ENCODE results near the gene RPS6KB2.
"Not testable (repeated sequence)": the region's sequence is repeated elsewhere in the genome, so short reads cannot be mapped to it uniquely, and the experiment has no call there.

RPS6KB2 gene

DNA sequence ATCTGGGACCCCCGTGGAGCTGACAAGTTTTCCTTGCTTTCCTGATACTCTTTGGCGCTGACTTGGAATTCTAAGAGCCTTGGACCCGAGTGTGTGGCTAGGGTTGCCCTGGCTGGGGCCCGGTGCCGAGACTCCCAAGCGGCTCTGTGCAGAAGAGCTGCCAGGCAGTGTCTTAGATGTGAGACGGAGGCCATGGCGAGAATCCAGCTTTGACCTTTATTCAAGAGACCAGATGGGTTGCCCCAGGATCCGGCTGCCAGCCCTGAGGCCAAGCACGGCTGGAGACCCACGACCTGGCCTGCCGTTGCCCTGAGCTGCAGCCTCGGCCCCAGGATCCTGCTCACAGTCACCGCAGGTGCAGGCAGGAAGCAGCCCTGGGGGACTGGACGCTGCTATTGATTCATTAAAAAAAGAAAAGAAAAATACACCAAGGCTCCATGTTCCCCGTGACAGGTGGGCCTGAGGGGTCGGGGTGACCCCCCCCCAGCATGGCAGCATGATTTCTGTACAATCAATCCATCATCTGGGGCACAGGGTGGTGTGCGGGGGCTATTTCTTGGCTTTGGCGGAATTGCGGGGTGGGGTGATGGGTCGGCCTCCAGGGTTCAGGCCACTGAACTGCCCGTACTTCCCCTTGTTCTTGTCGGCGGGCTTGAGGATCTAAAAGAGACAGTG lies 30.2 kb upstream of the RPS6KB2 start:
- DNase-seq, result no peak

- DNase-seq, result no peak
Measured at GRCh38 chr11:67398661-67399563, 29.4 kb upstream of the RPS6KB2 start.

GRCh38 chr11:67400251-67400941 lies 27.9 kb upstream of the RPS6KB2 start:
- no peak for DNase-seq

GRCh38 chr11:67400942-67401494 lies 27.3 kb upstream of the RPS6KB2 start:
- DNase-seq, result no peak

DNA sequence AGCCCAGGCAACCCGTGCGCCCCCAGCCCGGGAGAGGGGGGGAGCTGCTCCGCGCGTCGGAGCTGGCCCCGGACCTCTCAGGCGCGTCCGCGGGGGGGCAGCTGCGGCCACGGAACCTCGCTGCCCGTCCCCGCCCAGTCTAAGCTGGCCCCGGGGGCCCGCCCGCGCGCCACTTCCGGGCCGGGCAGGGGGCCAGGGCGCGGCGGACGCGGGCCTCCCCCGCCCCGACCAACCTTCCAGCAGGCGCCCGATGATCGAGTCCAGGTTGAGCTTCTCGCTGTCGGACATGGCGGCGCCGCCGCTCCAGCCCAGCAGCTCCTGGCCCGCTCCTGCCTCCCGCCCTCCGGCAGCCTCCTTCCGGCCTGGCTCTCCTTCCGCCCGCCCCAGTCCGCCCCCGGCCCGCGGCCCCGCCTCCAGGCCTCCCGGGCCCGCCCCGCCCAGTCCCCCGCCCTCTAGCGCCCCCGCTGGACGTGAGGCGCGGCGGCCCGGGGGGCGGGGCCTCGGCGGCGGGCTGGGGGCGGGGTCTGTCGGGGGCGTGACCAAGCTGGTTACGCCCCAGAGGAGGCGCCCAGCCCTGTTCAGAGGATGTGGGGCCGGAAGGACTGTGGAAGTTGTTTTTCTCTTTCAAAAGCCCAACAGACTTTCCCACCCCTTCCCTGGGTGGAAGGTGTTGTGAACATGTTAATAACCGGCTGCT lies 26.7 kb upstream of the RPS6KB2 start, which contains the start of gene PPP1CA:
Gene PPP1CA (minus strand): TSS at position 364 of the 697 bp plus-strand sequence. CDS start 76 bp downstream, at position 288.
- DNase-seq, result peak; percentile 86

- not testable (repeated sequence) for DNase-seq
Measured at GRCh38 chr11:67402192-67402839, 26.0 kb upstream of the RPS6KB2 start.

- not testable (repeated sequence) for DNase-seq
Measured at GRCh38 chr11:67403085-67403484, 25.2 kb upstream of the RPS6KB2 start.

GRCh38 chr11:67404515-67405195 lies 23.6 kb upstream of the RPS6KB2 start:
- DNase-seq, result no peak

DNA sequence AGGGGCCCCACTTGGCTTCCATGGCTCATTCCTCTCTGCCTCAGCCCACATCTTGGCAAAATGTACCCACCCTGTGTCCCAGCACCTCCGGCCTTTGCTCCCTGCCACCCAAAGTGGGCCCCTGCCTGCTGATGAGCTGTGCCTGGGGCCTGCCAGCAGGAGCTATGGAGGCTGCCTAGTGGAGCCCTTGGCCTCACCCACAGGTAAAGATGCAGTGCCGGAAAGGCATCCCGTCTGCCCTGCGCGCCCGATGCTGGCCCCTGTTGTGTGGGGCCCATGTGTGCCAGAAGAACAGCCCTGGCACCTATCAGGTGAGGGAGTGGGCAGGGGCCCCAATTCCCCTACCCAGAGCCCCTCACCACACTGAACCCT lies 23.1 kb upstream of the RPS6KB2 start:
- no peak for DNase-seq

- no peak for DNase-seq
Measured at GRCh38 chr11:67405688-67406339, 22.5 kb upstream of the RPS6KB2 start.

GRCh38 chr11:67406420-67406968 lies 21.8 kb upstream of the RPS6KB2 start:
- DNase-seq, result no peak

DNA sequence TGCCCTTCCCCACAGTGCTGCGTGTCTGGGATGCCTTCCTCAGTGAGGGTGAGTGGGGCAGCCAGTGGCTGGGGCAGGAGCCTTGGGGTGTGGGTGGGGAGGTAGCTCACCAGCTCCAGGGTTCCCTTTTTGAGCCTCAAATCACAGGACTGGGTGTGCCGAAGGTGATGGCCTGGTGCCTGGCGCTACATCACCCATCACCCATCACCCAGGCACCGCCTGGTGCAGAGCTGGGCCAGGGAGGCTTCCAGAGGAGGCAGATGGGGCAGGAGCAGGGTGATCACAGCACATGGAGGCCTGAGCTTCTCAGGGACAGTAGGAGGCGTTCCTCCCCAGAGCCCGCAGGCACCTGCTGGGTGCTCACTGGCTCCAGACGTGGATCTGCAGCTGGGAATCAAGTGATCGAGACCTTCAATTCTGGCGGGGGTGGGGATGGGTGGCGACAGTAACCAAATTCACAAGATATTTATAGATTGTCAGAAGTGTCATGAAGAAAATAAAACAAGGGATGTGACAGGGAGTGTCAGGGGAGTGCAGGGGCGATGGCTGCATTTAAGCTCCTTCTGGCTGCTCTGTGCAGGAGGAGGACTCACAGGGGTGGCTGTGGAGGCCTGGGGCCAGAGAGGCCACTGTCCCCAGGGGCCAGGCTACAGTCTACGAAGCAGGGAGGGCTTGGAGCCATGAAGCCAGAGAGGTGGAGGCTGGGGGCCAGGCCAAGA lies 21.2 kb upstream of the RPS6KB2 start:
- DNase-seq, result no peak

DNA sequence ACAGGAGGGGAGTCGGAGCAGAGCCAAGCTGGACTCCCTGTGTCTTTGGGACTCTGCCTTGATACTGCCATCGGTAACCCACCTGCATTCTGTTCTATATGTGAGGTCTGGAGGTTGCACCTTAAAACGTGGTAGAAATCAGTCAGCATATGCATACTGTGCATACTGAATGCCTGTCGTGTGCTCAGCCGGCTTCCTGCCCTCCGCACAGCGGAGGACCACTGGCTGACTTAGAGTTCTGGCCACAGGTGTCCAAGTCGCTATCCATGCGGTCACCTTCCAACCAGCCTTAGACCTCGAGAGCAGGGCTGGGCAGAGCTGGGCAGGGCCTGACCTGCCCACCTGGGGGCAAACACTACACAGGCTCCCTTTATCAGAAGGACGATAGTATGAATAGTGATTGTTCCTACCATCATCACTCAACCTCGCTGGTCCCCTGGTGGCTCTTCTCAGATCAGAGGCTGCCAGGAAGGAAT lies 20.6 kb upstream of the RPS6KB2 start:
- DNase-seq, result no peak

- DNase-seq, result no peak
Measured at GRCh38 chr11:67408437-67409200, 19.7 kb upstream of the RPS6KB2 start.

- DNase-seq, result no peak
Measured at GRCh38 chr11:67409261-67409666, 19.0 kb upstream of the RPS6KB2 start.

- DNase-seq, result no peak
Measured at GRCh38 chr11:67409781-67410368, 18.4 kb upstream of the RPS6KB2 start.

DNA sequence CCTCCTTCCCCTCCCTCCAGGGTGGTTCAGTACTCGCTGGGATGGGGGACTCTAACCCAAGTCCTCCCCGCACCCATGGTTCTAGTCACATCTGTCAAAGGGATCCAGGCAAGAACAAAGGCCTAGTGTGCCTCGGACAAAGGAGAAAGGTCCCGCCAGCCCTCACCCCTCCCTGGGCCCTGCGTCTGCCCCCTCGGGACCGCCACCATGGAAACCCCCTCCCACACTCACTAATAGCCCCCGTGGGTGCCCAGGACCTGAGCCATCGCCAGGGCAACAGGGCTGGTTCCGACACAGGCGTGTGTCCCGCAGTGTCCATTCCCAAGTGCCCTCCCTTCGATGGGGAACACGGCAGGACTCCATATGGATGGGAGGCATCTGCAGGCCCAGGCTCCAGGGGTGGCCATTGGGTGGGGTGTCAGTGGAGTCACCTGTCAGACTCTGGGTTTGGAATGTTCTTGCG lies 17.9 kb upstream of the RPS6KB2 start:
- DNase-seq, result no peak
